Fibroblast of lung (primary cell): ENCODE measurements around the gene COL24A1.

ENCODE experiments used
- CTCF ChIP-seq, 2 donors: IDR thresholded peaks in 1 of 2; conservative IDR thresholded peaks in 1 of 2; 1 replicate in 1 of 2; 2 replicates in 1 of 2; pipeline ENCODE4 v1.5.1; 2011 to 2012; ENCODE audit warnings: low read length in 2 of 2, control low read depth in 1 of 2, inconsistent platforms in 1 of 2, low read depth in 1 of 2, mild to moderate bottlenecking in 1 of 2
- EZH2 ChIP-seq: IDR thresholded peaks from 2 replicates; pipeline ENCODE4 v1.5.1; 2012; ENCODE audit warnings: low read length, control low read depth, mild to moderate bottlenecking; ENCODE audit errors: missing control alignments

GRCh38 chr1:86030180-86030579, 126.4 kb downstream of the COL24A1 start:
- TF ChIP-seq CTCF (conservative IDR thresholded peaks at IDR 0.05 in 1 of 2, IDR thresholded peaks at IDR 0.05 in 1 of 2; ENCODE audit: low read depth in 1 of 2, low read length in 2 of 2) = no peak
- TF ChIP-seq EZH2 = no peak
